NCI-H187 treated with DMSO at 0.1 percent for 48 hours (cell line): ENCODE measurements around the gene ARID1B.

Experiments used
- DNase-seq: peaks from one replicate; lab custom pipeline; 2025; lab: John Stamatoyannopoulos, UW

ARID1B gene

GRCh38 chr6:156776840-156777576 lies at the start of gene ARID1B:
Gene ARID1B (plus strand): TSS chr6:156777378. CDS start chr6:156777681, 303 bp downstream.
- no peak for DNase-seq

DNA sequence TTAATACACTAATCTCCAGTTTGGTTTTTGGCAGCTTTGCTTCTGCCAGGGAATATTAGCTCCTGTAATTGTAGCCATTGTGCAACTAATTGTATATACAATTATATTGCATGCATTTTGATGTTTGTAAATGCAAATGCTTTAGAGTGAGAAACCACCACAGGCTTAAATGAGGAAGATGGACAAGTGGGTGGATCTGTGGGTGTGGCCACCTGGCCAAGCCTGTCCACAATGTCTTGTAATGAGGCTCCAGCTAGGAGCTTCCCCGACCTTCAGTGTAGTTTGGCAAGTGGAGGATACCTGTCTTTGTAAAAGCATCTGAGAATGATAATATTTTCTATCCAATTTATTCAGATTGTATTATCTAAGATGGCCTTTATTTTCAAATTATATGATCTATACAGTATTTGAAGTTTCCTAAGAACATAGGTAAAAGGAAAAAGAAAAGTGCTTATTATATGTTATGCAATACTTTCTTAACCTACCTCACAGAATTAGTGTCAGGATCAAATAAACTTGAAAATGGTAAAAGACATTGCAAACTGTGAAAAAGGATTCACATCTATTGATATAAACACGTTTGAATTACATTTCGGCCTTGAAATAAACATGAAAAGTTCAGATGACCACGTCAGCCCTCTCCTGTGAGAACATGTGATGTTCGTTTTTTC lies 49.3 kb upstream of the ARID1B start:
- no peak for DNase-seq

DNA sequence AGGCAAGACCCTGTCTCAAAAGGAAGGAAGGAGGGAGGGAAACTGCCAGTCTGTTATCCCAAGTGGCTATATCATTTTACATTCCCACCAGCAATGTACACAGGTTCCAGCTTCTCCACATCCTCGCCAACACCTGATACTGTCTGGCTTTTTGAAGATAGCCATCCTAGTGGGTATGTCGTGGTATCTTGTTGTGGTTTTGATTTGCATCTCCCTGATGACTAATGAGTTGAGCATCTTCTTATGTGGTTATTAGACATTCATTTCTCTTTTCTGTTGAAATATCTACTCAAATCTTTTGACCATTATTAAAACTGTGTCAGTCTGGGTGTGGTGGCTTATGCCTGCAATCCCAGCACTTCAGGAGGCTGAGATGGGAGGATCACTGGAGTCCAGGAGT lies 47.9 kb upstream of the ARID1B start:
- no peak for DNase-seq

DNA sequence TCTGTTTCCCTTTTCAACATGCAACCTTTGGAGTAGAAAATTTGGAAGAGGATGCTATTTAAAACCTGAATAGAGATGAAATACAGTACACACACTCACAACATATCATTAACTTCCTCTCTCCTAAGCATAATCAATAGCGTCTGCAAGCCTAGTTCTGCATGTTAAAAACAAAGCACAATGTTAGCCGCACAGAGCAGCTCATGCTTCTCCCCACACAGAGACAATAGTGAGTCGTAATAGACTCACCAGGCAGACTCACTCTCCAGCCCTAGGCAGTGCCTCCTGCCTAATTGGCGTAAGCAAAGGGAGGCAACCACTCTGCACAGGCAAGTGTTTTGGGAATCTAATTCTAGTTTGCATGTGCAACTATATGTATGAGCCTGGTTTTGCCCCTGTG lies 45.8 kb upstream of the ARID1B start:
- DNase-seq: no peak

GRCh38 chr6:156735751-156736150 lies 41.4 kb upstream of the ARID1B start:
- DNase-seq: no peak

GRCh38 chr6:156740604-156741003 lies 36.6 kb upstream of the ARID1B start:
- no peak for DNase-seq

DNA sequence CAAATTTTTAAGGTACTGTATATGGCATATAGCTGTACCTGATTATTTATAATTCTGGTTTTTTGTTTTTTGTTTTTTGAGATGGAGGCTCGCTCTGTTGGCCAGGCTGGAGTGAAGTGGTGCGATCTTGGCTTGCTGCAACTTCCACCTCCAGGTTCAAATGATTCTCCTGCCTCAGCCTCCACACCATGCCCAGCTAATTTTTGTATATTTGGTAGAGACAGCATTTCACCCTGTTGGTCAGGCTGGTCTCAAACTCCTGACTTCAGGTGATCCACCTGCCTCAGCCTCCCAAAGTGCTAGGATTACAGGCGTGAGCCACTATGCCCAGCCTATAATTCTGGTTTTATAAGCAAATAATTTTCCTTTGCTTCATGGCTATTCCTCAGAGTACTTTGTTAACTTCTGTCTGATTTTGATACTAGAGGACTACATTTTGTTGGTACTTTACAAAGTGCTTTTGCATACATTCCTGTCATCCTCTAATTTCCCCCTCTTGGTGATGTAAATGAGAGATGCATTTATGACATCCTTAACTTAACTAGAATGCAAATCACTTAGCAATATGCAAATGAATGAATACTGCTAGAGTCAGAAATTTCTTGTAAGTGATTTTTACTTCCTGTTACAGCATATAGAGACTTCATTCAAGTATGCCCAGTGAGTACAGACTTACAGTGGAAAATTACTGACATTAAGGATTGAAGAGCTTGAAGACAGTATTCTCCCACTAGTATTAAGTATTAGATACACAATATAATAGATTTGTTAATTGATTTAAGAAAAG lies 35.7 kb upstream of the ARID1B start:
- DNase-seq: no peak

DNA sequence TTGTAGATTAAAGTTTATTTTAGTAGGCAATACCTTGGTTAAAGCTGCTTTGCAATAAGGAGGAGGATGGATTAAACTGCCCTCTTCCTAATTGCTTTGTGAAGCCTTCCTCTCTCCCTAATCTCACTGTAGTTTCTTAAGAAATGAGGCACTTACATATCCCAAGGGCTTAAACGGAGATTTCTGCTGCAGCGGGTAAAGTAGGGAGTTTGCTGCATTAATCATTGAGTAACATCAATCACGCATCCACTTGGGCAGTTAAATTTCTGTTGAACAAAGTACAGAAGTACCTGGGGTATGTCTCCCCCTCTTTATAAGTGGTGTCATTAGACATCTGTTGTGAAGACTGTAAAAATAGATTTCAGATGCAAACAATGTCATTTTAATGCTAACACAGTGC lies 29.5 kb upstream of the ARID1B start:
- DNase-seq: no peak

- no peak for DNase-seq
These were observed 28.7 kb upstream of the ARID1B start for GRCh38 chr6:156748504-156748903.

- DNase-seq: no peak
These were observed 24.4 kb upstream of the ARID1B start for GRCh38 chr6:156752666-156753301.

DNA sequence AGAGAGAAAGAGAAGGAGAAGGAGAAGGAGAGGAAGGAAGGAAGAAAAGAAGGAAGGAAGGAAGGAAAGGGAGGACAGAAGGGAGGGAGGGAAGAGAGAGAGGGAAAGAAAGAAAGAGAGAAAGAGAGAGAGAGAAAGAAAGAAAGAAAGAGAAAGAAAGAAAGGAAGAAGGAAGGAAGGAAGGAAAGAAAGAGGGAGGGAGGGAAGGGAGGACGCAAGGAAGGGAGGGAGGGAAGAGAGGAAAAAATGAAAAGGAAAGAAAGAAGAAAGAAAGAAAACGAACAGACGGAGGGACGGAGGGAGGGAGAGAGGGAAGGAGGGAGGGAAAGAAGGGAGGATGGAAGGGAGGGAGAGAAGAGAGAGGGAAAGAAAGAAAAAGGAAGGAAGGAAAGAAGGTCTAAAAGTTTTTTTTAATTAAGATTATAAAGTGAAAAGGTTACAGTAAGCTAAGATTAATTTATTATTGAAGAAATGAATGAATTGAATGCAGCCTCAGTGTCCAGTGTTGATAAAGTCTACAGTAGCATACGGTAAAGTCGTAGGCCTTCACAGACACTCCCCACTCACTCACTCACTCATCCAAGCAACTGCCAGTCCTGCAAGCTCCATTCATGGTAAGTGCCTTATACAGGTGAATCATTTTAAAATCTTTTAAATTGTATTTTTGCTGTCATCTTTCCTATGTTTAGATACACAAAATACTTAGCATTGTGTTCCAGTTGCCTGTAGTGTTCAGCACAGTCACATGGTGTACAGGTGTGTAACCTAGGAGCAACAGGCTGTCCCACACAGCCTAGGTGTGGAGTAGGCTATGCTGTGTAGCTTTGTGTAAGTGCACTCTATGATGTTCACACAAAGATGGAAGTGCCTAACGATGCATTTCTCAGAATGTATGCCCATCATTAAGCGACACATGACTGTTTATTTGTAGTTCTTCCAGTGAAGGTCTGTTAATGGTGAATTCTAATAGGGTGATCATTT lies 20.3 kb upstream of the ARID1B start:
- no peak for DNase-seq

GRCh38 chr6:156757849-156758248 lies 19.3 kb upstream of the ARID1B start:
- no peak for DNase-seq

GRCh38 chr6:156760377-156760776 lies 16.8 kb upstream of the ARID1B start:
- DNase-seq: no peak

- no peak for DNase-seq
These were observed 14.6 kb upstream of the ARID1B start for GRCh38 chr6:156762547-156762946.

GRCh38 chr6:156765117-156765516 lies 12.1 kb upstream of the ARID1B start:
- DNase-seq: no peak

GRCh38 chr6:156767603-156768467 lies 9.3 kb upstream of the ARID1B start:
- no peak for DNase-seq

DNA sequence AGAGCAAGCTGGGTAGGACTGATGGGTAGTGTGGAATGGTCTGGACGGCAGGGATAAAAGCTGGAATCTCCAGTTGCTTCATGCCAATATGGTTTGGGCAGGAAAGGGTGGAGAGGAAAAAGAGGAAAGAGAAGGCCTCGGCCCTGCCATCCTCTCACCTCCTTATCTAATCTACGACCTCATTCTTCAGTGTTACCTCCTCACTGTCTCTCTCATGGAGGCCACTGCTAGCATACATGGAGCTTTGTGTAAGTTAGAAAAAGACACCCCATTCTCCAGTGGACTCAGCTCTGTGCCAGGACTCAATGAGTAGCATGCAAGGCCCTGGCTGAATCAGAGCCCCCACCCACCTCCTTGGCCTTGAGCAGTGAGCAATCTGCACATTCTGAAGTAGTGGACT lies 6.1 kb upstream of the ARID1B start:
- no peak for DNase-seq

DNA sequence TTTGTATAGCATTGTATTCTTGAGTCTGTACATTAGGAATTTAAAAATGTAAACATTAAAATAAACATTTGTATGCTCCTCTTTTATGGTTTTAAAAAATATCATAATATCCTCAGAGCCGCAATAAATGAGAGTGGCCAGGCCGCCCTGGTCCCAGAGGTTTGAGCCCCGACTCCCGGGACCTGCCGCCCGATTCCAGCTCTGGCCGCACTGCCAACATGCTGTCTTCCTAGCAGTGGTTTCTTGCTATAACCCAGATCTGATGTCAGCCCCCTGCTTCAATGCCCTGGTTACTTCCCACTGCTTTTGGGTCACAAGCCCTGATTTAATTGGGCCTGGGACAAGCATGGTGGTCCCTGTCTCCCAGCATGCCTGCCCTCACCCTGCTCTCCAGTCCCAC lies 5.4 kb upstream of the ARID1B start:
- DNase-seq: no peak

DNA sequence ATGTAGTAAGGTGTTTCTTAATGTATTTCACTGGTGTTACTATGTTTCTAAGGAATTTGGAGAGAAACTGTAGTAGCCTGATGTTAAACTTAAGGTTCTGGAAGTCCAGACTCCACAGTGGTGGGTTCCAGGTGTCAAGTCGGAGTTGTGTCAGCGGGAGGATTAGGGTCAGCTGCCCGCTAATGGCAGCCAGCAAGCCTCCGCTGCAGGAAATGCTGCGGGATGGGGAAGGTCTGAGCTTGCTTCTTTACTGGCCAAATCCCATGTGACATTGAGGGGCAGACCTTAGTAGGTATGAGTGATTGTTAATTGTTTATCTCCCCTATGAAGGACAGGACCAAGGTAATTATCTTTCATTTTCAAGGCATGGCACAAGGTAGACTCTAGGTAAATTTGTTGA lies 3.7 kb upstream of the ARID1B start:
- DNase-seq: no peak
